MM.1S (cell line): ENCODE measurements around the gene DDI2.
"Not testable (repeated sequence)": the region's sequence is repeated elsewhere in the genome, so short reads cannot be mapped to it uniquely, and the experiment has no call there.

ENCODE experiments used
- EZH2 ChIP-seq: fragments of 300-600 bp; sonication (generic); optimal IDR thresholded peaks from 2 replicates; pipeline ENCODE3; 2017; ENCODE audit warnings: low read depth, mild to moderate bottlenecking, antibody characterized with exemption, low read length, mixed read lengths
- TF ChIP-seq, protein P1 (sequence below): fragments of 300-600 bp; sonication (generic); IDR thresholded peaks from 2 replicates; pipeline ENCODE4 v1.5.1; 2016; ENCODE audit warnings: antibody characterized with exemption, low read length, mixed read lengths

DNA sequence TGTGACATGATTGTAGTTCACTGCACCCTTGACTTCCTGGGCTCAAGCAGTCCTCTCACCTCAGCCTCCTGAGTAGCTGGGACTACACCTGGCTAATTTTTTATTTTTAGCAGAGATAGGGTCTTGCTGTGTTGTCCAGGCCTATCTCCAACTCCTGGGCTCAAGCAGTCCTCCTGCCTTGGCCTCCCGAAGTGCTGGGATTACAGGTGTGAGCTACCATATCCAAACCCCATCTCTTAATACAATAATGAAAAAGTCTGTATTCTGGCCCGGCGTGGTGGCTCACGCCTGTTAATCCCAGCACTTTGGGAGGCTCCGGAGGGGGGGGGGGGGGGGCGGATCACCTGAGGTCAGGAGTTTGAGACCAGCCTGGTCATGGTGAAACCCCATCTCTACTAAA lies 34.9 kb downstream of the DDI2 start:
- TF ChIP-seq, protein P1, sequence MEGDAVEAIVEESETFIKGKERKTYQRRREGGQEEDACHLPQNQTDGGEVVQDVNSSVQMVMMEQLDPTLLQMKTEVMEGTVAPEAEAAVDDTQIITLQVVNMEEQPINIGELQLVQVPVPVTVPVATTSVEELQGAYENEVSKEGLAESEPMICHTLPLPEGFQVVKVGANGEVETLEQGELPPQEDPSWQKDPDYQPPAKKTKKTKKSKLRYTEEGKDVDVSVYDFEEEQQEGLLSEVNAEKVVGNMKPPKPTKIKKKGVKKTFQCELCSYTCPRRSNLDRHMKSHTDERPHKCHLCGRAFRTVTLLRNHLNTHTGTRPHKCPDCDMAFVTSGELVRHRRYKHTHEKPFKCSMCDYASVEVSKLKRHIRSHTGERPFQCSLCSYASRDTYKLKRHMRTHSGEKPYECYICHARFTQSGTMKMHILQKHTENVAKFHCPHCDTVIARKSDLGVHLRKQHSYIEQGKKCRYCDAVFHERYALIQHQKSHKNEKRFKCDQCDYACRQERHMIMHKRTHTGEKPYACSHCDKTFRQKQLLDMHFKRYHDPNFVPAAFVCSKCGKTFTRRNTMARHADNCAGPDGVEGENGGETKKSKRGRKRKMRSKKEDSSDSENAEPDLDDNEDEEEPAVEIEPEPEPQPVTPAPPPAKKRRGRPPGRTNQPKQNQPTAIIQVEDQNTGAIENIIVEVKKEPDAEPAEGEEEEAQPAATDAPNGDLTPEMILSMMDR = not testable (repeated sequence)
- TF ChIP-seq EZH2 = not testable (repeated sequence)
